Adipose tissue (tissue), 3 donors: ENCODE results near the gene LRRC1. TPM values are rescaled to one million over a fixed set of nuclear protein-coding genes. Genes with fewer than 3 reads are reported as not detected.

Experiments used
- H3K27ac ChIP-seq: one replicate; pipeline ENCODE4 v1.5.1; 2013; ENCODE audit warnings: low read depth, low read length
- WGBS, 3 donors: extraction: QIAGEN DNeasy Blood & Tissue Kit; methylation state at CpG; one replicate each; pipeline ENCODE4 v1.1.7; 2013; 5-methylcytosine and 5-hydroxymethylcytosine counted together
- polyA plus RNA-seq, 3 donors: library from polyadenylated mRNA; stranded (reverse); fragments of 200-250 nt; gene quantifications; one replicate each; pipeline ENCODE4 v1.2.3, GENCODE V29; 2013
- donor health status: healthy with polysubstance abuse.
- donor health status: Bipolar disorder and iron deficiency.
- donor health status: healthy.

LRRC1 gene
- polyA plus RNA-seq, 3 donors, result 4.5 to 6.4 (median 5.3) TPM

GRCh38 chr6:53809691-53810090, 14.9 kb downstream of the LRRC1 start:
- 91 to 95% (median 94%) methylated on average over 3 of the region's 3 CpGs for WGBS, 3 donors

GRCh38 chr6:53811082-53811481, 16.3 kb downstream of the LRRC1 start:
- WGBS, 3 donors, result 39 to 69% (median 62%) methylated on average over 4 of the region's 4 CpGs
- H3K27ac ChIP-seq, result no peak overlapping the region

More at GRCh38 chr6:53809691-53810090, 14.9 kb downstream of the LRRC1 start:
- H3K27ac ChIP-seq, result no peak overlapping the region

DNA sequence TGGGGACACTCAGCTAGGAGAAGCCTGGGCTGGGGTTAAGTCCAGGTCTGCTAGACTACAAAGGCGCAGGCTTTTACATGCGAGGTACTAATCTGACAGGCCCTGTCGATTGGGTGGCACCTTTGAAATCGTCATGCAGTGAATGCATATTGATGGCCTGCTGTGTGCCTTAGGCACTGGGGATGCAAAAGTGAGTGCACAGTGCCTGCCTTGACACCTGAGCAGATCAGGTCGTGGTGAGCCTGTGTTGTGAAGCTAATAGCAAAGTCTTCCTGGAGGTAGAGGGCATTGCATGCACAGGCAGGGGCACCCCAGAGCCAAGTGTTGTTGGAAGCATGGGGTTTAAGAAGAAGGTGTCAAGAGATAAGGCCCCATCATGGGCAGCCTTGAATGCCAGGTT, 16.9 kb downstream of the LRRC1 start:
- H3K27ac ChIP-seq, result no peak overlapping the region
- 75 to 87% (median 84%) methylated on average over 5 of the region's 5 CpGs for WGBS, 3 donors

- no peak overlapping the region for H3K27ac ChIP-seq
- 97 to 100% (median 100%) methylated on average over 1 of the region's 1 CpG for WGBS, 3 donors
Measured at GRCh38 chr6:53813096-53813495, 18.3 kb downstream of the LRRC1 start.

DNA sequence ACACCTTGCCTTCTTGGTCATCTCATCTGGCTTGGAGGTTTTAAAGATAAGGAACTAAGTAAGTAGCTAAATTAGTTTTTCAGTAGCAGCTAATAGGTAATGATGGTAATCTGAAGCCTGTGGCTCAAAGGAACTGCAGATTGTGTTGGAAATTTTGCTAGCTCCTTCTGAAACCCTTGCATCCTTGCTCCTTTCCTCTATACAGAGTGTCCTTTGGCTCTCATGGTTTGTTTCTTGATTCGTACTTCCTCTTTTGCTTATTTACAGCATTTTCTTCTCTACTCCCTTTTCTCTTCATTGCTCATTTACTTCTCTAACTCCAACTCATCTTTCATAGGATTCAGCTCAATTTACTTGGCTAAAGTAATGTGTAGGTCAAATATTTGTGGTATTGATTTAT, 19.0 kb downstream of the LRRC1 start:
- 57 to 65% (median 62%) methylated on average over 1 of the region's 1 CpG for WGBS, 3 donors
- H3K27ac ChIP-seq, result no peak overlapping the region

DNA sequence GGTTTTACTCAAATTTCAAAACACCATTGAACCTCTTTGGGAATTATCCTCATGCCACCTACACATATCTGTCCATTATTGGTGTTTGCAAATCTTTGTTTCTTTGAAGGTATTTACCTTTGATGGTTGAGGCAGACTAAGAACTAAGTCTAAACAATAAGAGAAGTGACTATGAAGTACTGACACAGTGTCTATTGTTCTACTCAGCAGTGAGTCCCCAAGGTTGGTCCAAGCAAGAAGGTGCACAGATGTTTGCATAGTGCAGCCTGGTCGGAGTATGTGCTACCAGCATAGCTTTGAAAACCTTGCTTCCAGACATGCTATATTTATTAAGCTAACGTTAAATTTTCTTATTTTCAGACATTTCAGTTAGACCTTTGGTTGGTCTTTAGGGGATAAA, 19.5 kb downstream of the LRRC1 start:
- H3K27ac ChIP-seq, result no peak overlapping the region
- WGBS, 3 donors, result 62 to 89% (median 86%) methylated on average over 2 of the region's 2 CpGs

DNA sequence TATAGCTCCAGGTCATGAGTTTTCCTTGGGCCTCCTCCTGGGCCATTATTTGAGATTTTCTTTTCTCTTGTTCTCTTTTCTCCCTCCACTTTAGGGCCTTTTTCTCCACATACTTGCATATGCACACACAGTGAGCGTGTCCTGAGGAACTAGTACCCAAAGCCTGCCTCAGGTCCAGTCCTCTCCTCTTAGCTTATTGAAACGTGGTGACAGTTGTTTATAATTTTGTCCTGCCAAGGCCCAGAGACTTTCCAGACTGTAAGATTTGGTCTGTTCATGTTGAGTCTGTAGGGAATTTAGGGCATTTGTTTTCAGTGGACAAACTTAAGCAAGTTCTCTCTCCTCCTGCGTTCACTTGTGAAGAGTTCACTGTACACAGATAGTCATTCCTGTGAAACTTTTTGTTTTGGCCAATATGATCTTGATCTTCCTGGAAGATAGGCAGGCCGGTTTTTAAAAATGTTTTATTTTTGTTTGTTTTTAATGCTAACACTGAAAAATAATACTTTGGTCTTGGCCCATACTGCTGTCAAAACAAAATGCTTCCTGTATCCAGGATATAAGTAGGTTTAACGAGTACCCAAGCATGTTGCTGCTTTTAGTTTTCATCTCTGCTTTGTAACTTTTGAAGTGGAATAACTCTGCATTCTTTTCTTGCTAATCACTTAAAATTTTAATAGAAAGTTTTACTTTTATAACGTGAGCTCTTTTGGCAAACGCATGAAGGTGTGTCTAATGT, 20.7 kb downstream of the LRRC1 start:
- WGBS, 3 donors, result 53 to 66% (median 60%) methylated on average over 7 of the region's 7 CpGs
- no peak overlapping the region for H3K27ac ChIP-seq

DNA sequence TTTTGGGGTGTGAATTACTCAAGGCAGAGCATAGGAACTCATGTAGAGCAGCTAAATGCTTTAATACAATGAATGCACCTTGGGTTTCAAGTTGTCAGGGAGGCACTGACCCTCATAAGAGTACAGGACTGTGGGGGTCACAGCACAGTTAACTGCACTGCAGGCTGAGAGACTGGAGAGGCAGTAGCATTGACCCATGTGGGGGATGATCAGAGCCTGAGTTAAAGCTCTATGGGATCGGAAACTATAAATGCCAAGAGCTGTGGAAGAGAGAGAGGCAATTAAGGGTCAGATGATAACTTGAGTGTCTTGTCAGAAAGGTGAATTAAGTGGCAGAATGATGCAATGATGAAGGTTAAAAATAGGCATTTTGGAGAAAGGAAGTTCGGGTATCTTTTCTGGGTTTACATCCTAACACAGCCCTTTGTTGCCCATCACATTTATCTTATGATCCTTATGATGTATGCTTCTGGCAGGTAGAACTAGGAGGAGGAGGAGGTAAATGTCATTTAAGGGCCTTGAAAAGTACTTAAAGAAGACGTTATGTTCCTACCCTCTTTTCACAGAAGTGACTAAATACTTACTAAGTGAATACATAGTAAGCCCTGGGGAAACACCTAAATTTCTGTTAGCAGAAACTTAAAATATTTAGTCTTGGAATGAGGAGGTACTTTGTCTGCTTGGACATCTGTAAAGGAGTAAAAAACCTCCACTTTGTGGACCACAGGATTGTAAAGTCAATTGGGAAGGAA, 24.2 kb downstream of the LRRC1 start:
- no peak overlapping the region for H3K27ac ChIP-seq
- WGBS, 3 donors, result 49 to 59% (median 58%) methylated on average over 3 of the region's 3 CpGs

DNA sequence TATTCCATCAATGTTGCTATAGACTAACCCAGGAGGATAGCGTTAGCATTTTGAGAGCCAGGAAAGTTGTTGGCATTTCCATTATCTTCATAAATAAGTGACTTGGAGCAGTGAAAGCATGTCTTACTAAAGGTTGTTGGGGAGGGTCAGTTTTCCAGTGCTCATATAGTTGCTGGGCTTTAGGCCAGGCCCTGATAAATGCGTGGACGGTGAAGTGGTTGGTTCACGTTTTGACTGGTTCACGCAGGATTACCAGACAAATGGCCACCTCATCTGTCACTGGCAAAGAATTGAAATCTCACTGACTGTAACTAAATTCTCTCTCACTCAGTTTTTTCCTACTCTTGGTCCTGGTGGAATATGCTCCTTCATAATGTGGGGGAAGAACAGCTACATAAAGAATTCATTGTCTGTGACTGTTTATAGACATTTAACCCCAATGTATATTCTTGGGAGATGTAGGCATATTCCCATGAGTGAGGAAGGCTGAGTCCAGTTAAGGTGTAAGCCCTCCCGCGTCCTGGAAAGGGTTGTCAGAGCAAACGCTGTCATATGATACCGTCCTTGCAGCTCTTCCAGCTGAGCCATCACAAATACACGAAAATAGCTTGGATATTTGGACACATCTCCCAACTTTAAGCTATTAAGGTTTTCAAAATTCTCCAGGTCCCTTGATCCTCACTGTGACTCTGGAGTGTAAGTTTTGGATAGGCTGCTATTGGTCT, 27.8 kb downstream of the LRRC1 start:
- 70 to 75% (median 74%) methylated on average over 10 of the region's 10 CpGs for WGBS, 3 donors
- no peak overlapping the region for H3K27ac ChIP-seq

DNA sequence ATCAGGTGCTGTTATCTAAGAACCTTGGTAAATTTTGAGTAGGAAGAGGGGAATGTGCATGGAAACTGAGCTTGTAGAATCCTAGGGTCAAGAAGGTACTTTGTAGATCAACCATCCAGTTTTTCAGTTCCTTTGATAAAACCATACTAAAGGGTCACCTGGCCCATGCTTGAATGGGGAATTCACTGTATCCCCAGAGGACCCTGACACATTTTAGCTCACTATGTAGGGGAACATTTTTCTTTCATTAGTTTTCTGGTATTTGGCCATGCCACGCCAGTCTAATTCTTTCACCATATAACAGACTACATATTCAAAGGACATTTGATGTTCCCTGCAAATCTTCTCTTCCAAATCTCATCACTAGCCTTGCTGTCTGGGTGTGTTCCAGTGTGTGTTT, 29.9 kb downstream of the LRRC1 start:
- WGBS, 3 donors, result 94 to 97% (median 97%) methylated on average over 1 of the region's 1 CpG
- no peak overlapping the region for H3K27ac ChIP-seq

DNA sequence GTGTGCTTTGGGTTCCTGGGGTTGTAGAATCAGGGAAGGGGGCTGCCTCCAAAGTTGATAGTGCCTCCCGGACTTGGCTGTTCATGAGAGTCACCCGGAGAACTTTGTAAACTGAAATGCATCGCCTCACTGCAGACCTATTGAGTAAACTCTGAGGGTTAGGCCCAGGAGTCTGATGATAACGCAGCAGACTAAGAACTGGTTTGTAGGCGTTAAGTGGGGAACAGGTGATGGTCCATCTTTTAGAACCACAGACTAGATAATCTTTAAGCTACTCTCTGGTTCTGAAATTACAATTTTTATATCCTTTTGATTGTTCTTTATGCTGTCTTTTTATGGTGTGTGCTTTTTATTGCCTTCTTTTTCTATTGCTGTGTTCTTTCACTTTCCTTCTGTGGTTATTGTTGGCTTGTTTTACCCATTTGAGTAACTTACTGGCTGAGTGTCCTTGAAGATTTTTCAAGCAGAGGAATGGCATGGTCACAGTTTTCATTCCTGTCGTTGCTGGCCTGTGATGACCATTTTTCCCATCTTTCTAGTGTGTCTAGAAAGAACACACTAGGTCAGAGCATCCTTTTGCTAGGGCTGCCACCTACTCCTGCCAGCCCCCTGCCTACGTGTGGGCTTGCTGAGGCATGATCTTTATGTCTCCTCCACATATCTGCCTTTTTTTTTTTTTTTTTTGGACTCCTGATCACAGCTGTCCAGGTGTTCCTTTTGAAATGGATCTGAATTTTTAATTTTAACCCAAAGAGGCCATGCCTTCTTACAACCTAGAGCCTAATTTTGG, 30.9 kb downstream of the LRRC1 start:
- no peak overlapping the region for H3K27ac ChIP-seq
- 87 to 91% (median 88%) methylated on average over 7 of the region's 7 CpGs for WGBS, 3 donors

- 94 to 97% (median 95%) methylated on average over 1 of the region's 1 CpG for WGBS, 3 donors
- no peak overlapping the region for H3K27ac ChIP-seq
Measured at GRCh38 chr6:53827531-53827930, 32.7 kb downstream of the LRRC1 start.

DNA sequence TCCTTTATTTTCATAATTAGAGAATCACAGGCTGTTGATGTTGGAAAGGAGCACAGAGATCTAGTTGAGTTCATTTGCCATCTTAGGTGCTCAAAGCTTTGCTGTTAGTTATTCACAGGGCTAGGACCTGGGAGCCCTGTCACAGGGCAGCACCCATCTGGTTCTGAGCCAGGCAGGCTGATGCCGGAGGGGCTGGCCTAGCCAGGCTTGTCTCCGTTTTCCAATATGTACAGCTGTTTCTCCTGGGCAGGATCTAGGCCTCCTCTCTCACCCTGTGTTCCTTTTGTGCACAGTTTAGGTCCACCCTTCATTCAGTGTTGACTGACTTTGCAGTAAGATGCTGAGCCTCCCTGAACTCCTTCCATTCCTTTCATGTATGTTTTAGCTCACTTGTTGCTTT, 33.4 kb downstream of the LRRC1 start:
- WGBS, 3 donors, result 43 to 82% (median 71%) methylated on average over 2 of the region's 2 CpGs
- H3K27ac ChIP-seq, result no peak overlapping the region

GRCh38 chr6:53828966-53829697, 34.3 kb downstream of the LRRC1 start:
- H3K27ac ChIP-seq, result no peak overlapping the region

DNA sequence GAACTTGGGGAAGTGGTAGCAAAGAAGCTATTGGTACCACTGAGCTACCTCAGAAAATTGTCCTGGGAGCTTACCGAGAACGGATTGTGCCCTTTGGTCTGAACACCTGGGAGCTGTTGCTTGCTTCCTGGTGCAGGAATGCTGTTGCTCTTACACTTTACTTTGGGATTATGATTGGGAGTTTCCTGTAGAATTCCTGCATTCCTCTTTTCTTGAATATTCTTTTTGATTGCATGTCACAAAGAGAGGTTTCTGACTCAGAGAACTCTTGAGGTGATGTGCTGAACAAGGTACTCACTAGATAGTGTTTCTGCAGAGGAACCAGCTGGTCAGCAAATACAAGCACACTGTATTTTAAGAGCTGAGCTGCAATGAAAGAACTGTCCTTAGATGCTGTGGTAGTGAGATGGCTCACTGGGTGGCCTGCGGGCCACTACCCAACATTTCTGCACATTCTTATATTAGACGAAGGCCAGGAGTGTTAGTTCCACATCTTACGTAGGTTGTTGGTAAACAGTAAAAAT, 35.0 kb downstream of the LRRC1 start:
- no peak overlapping the region for H3K27ac ChIP-seq
- WGBS, 3 donors, result 62 to 86% (median 74%) methylated on average over 5 of the region's 5 CpGs

More at GRCh38 chr6:53828966-53829697, 34.3 kb downstream of the LRRC1 start:
- WGBS, 3 donors, result 89 to 93% (median 92%) methylated on average over 3 of the region's 3 CpGs

DNA sequence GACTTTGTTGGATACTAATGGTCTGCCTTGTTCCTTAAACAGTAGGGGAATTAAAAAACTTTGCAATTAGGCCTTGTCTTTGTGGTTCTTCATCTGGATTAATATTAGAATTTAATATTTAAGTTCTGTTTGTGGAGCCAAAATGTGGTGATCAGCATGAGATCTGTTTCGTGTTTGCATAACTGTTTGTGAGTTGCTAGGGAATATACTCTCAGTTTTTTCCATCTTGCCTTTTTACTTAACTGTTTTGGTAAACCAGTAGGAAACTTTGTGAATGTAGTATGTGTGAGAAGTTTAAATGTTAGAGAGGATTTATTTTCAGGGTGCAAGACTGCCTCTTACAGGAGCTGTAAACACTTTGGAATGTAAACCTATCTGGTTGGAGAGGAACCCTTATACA, 35.6 kb downstream of the LRRC1 start:
- no peak overlapping the region for H3K27ac ChIP-seq

GRCh38 chr6:53831081-53831869, 36.5 kb downstream of the LRRC1 start:
- no peak overlapping the region for H3K27ac ChIP-seq
- 84 to 95% (median 94%) methylated on average over 5 of the region's 5 CpGs for WGBS, 3 donors

More for the DNA sequence above, 35.6 kb downstream of the LRRC1 start:
- WGBS, 3 donors, result 64 to 84% (median 69%) methylated on average over 1 of the region's 1 CpG
